Cardiac fibroblast (primary cell): ENCODE results near the gene SLC39A10.

Experiments used
- DNase-seq, 2 donors: peaks; one replicate each; pipeline versions ENCODE4 v3.0.0 to v3.0.0-alpha.2; 2010; ENCODE audit warnings: low read depth in 2 of 2
- H3K4me3 ChIP-seq, 2 donors: replicated peaks in 1 of 2; 1 replicate in 1 of 2; 2 replicates in 1 of 2; pipeline ENCODE4 v1.5.1; 2011; ENCODE audit warnings: low read depth in 2 of 2, low read length in 2 of 2, mild to moderate bottlenecking in 2 of 2, moderate library complexity in 1 of 2
- CTCF ChIP-seq: IDR thresholded peaks from one replicate; pipeline ENCODE4 v1.5.1; 2011; ENCODE audit warnings: low read depth, mild to moderate bottlenecking, low read length, inconsistent platforms

SLC39A10 gene

GRCh38 chr2:195652911-195653310 is 4.1 kb upstream of the SLC39A10 start:
- TF ChIP-seq CTCF, result no peak
- H3K4me3 ChIP-seq, result no peak overlapping the region
- DNase-seq, result peak in 1 of 2 donors; percentile 54

- peak overlapping the region; percentile 26 to 36 for H3K4me3 ChIP-seq
- DNase-seq, result no peak
- TF ChIP-seq CTCF, result no peak
Observed at GRCh38 chr2:195656161-195656858, 716 bp upstream of the SLC39A10 start.

GRCh38 chr2:195657634-195658540 is 861 bp downstream of the SLC39A10 start:
- H3K4me3 ChIP-seq, result peak overlapping the region; percentile 85 to 91
- no peak for TF ChIP-seq CTCF
- peak; percentile 89 to 91 for DNase-seq

- peak overlapping the region; percentile 85 to 91 for H3K4me3 ChIP-seq
- DNase-seq, result peak; percentile 86 to 94
- TF ChIP-seq CTCF, result no peak
Observed at GRCh38 chr2:195658541-195658890, 1.5 kb downstream of the SLC39A10 start.

GRCh38 chr2:195659114-195659513 is 2.1 kb downstream of the SLC39A10 start:
- DNase-seq, result peak; percentile 17 to 41
- TF ChIP-seq CTCF, result no peak
- peak overlapping the region; percentile 85 to 91 for H3K4me3 ChIP-seq

- peak overlapping the region; percentile 85 to 91 for H3K4me3 ChIP-seq
- peak; percentile 83 for TF ChIP-seq CTCF
- peak; percentile 85 to 88 for DNase-seq
Observed at GRCh38 chr2:195659982-195660890, 3.2 kb downstream of the SLC39A10 start.
